ENCODE data around the gene NAV2.

NAV2 gene

DNA sequence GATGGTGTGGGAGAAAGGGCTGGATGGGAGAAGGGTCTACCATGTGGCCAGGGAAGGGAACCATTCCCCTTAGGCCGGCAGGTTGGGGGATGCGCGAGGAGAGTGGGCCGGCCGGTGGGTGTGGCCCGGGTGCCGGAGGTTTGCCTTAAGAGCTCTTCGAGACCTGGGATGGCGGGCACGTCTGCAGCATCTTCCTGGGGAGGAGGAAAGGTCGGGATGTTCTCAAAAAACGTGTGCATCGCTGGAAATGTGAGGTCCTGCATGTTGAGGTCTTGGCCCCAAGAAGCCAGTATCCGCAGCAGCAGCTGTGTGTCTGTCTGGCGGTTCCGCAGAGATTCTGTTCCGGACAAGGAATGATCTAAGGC, 1.4 kb downstream of the NAV2 start:
- FAIRE-seq (no peak), DNase-seq (ENCODE audit: insufficient read length, low spot score) (no peak)

DNA sequence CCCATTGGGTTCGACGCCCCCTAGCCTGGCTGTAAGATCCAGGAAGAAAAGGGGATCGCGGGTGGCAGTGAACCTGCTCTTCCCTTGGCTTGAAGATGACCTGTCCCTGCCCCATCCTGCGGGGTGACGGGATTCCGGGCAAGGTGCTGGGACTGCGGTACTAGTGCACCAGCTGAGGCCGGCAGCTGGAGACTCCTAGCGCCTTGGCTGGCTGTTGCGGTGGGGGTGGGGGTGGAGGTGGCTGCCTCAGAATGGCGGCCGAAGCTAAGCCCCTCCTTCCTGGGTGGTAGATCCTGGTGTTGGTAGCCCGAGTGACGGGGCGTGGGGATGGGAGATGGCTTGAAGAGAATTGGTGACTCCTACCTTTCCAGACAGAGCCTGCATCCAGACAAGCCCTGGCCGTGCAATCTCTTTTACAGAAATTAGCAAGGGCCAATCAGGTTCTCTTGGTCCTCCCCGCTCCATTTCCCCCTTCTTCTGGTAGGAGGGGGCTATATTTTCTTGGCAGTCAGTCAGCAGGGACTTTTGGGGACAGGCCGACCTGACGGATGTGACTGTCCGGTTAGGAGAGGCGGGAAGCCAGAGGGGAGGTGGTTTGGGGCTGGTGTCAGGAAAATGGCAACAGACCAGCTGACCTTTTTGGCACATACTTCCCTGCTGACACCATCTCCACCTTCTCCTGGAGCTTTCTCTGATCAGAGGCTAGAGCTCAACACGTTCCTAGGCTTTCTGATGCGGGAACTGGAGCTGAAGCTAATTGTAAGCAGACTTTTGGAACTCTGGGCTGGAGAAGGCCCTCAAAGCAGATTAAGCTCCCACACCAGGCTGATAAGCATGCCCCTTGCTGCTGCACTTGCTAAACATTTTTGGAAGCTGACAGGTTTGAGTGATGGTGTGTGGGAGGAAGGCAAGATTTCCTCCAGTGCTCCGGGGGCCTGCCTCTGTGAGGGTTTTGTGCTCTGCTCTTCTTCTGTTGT, 2.0 kb downstream of the NAV2 start:
- FAIRE-seq (no peak), DNase-seq (ENCODE audit: insufficient read length, low spot score) (no peak)

DNA sequence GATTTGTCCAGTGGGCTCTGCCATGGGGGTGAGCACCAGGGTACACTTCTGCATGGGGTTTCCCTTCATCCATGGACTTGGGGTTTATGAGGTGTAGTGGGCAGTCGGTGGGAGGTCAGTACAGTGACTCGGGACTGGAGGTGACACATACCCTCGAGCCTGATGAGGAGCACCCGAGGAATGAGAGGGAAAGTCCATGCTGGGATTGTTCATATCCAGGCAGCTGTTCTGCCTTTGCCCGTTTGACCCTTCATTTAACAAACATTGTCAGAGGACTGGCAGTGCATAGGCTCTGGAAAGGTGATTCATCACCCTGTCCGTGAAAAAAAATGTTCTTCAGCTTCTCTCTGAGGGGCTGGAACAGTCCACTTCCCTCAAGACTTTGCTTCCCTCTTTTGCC, 2.7 kb downstream of the NAV2 start:
- DNase-seq (ENCODE audit: insufficient read length, low spot score) (no peak), FAIRE-seq (no peak)

DNA sequence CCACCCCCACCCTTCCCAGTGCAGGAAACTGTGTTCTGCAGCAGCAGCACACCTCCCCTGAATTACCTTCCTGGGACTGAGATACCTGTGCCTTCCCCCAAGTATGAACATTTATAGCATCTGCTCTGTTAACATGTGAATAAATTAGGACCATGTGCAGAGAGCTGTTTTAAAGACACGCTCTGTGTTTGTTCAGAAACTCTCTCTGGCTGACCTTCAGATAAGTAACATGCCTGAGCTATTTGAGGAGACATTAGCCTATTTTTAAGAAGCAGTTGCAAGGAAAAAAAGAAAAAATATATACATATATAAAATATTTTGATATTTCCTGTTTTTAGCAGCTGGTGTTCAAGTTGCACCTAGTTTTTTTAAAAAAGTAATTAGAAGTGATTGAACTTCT, 5.4 kb downstream of the NAV2 start:
- FAIRE-seq (no peak), DNase-seq (ENCODE audit: insufficient read length, low spot score) (no peak)

DNA sequence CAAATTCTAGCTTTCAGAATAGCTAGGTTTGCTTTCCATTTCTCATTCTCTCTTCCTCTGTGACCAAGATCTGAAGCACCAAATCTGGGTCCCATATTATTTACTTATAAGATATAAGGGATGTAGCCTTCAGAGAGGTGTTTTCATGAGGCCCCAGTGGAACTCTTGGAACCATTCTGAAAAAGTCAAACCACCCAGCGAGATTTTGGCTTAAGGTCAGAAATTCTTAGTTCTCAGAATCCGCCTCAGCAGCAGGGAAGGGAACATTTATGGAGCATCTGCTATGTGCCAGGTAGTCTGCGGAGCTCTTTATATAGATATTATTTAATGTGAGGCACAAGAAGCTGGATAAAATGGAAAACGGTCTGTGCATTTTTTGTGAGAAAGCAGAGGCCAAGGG, 6.3 kb downstream of the NAV2 start:
- DNase-seq (ENCODE audit: insufficient read length, low spot score) (no peak), FAIRE-seq (no peak)

DNA sequence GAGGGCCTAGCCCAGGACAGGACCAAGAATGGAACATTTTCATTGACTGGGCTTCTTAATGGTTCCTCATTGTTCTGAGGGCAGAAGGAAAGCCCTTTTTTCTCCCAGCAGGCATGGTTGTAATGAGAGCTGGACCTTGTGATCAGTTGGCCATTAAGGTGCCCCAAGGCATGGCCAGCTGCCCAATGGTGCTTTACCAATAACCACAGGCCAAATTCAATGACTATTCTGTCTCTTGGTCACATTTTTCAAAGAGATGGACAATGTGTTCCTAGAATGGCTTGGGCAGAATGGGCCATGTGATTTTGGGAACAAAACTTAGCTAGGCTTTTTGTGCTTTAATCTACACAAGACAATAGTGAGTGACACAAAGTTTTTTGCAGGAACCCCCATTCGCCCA, 7.3 kb downstream of the NAV2 start:
- FAIRE-seq (no peak), DNase-seq (ENCODE audit: insufficient read length, low spot score) (no peak)

DNA sequence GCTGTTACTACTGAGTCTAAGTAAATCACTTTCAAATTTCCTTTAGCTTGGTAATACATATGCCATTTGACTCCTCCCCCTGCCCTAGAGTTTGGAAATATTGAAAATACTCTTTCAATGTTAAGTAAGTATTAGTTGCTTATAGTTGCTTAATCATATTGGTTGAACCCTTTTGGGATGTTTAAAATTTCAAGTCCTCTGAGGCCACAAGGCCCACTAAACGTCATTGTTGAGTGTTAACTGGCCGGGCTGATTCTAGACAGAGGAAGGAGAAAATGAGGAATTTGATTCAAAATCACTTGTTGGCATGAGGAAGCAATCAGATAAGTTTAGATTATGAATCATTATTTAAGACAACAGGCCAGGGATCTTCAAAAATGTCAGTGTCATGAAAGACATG, 8.5 kb downstream of the NAV2 start:
- DNase-seq (ENCODE audit: insufficient read length, low spot score) (no peak), FAIRE-seq (no peak)

DNA sequence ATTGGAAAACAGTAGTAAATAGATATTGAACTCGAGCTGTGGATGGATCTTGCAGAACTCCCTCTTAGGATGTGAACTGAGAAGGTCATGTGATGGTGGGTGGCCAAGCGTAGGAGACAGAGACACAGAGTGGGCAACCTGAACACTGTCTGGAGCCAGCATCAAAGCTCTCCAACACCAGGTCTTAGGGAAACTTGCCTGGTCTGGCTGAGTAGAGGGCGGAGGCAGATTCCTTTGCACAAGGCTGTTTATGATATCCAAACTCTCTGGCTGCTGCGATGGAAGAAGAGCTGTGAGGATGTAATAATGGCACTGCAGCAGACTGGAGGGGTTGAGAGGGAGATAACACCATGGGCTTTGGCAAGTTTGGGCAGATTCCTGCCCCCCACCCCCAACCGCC, 10.1 kb downstream of the NAV2 start:
- FAIRE-seq (no peak), DNase-seq (ENCODE audit: insufficient read length, low spot score) (no peak)

DNA sequence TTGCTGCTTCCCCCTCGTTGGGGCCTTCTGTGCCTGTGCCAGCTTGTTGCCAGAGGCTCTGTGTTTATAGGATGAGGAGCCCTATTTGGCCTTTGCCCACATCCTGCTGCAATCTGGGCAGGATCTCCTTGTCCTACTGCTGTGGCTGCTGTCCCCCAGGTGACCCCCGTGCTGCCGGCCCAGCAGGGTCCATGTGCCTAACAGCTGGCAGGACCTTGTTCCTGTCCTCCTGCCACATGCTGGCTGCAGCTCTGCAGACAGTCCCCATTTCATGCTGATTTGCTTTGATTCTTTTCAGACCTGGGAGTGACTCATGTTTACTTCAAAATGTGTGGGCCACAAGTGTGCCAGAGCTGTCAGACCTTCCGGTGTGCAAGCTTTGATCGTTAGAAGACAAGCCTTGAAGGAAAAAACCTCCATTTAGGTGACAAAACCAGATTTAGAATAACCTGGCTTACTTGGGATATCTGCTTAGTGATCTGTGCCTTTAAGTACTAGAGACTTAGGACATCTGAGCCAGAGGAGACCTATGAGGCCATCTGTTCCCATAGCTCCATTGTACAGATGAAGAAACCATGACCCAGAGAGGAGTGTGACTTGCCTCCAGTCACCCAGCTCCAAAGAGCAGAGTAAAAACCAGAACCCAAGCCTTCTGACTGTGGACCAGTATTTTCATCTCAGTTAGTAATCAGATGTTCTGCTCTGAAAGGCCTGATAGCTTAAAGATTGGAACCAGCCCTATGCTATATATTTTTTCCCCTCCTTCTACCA, 11.1 kb downstream of the NAV2 start:
- no peak for FAIRE-seq
- DNase-seq (ENCODE audit: insufficient read length, low spot score) = no peak

DNA sequence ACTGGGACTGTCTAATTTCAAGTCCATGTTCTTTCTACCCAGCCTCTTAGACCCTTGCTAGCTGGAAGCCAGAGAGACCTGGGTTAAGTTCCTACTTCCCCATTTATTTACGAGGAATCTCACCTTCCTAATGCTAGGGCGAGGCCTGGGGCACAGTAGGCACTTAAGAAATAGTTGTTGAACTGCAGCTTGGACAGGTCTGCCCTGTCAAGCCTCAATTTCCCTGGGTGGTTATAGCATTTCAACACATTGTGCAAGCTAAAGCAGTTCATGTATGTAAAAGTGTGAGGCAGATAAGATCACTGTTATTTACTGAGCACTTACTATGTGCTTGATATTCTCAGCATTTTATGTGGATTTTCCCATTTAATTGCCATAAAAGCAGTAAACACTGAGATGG, 12.1 kb downstream of the NAV2 start:
- DNase-seq (ENCODE audit: insufficient read length, low spot score) (no peak), FAIRE-seq (no peak)

DNA sequence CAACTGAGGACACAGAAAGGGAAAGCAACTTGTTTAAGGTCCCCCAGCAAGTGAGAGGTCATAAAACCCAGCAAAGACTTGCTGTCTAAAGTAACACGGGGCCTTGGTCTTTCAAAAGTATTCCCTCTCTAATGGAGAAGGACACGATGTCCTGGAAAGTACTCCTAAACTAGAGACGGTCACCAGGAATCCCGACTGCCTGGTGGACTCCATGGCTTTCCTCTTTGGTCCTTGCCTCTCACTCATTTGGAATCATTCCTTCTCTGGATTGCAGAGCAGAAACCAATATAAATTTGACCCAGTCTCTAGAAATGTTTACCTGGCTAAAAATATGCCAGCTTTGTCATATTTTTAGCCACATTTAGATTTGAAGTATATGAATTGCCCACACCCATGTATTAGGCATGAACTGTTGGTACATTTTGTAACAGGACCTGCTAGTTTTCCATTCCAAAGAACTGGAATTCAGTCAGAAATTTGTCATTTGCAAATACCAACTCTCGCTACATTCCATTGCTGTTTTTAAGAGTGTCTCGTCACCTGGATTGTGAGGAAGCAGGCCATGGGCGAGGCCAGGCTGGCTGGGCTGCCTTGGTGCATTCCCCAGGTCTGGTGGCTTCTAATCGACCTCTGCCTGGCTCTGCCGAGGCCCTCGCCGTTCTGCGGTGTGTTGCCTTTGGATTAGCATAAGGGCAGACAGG, 12.9 kb downstream of the NAV2 start:
- DNase-seq (ENCODE audit: insufficient read length, low spot score) (no peak), FAIRE-seq (no peak)

DNA sequence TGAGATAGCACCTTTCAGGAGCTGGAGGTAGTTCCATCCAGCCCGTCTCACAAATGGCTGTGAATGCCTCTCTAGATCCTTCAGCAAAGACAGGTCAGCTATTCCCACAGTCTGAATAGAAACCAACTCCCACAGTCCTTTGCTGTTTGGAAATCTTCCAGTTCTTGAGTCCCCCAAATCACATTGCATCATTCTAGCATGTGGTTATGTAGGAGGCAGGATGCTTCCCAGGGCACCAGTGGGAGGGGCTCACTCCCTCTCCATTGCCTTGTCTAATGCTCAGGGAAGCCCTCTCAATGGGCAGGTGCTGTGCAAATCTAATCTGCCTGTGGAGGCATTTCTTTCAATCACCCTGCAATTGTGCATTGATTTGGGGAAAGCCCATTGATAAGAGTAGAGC, 14.6 kb downstream of the NAV2 start:
- DNase-seq (ENCODE audit: insufficient read length, low spot score) = no peak
- FAIRE-seq = no peak

DNA sequence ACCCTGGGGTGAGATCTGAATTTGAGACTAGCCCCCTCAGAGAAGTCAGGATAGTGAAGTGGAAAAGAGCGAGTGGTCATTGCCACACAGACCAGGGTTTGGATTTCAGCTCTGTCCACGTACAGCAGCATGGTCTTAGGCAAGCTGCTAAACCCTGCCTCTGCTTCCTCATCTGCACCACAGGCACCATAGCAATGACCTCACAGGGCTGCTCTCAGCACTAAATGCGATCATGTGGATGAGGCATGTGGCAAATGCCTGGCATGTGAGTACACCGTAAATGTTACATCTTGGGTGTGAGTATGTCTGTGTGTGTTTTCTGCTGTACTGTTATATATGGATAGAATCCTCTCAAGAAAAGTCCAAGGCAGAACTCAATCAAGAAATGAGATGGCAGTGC, 15.8 kb downstream of the NAV2 start:
- FAIRE-seq = no peak

DNA sequence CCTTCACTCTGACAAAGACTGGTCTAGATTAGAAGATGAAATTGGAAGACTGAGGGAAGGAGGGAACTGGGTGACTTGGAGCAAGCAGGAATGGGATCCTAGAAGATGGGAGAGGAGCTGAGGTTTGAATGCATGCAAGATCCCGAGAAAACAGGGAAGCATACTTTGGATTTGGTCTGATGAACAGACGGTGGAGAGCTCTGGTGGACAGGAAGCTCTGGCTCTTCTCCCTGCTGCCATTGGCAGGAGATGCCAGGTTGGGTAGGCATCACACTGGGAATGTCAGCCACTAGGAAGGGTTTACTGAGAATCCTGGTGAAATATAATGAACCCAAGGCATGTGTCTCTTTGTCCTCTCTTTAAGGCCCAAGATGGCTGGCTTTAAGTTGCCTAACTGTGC, 16.5 kb downstream of the NAV2 start:
- no peak for FAIRE-seq
- no peak for DNase-seq (ENCODE audit: insufficient read length, low spot score)

More for the DNA sequence above, 15.8 kb downstream of the NAV2 start:
- DNase-seq (ENCODE audit: insufficient read length, low spot score) = no peak

DNA sequence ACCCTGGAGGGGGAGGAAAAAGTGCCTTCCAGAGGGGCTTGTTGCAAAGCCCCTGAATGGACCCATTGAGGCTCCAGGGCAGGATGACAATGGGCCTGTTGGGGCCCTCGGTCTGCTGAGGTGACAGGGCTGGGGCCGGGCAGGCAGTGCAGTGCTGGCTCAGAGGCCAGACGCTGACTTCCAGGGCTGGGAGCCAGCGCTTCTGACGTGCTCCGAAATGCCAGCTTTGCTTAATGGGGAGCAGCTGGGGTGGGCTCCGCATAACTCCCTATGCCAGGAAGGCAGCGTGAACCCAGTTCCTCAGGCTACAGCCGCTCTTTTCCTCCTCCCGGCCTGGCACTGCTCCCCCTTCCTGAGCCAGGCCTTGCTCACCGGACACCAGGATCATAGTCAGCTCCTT, 17.7 kb downstream of the NAV2 start:
- FAIRE-seq (no peak), DNase-seq (ENCODE audit: insufficient read length, low spot score) (no peak)

DNA sequence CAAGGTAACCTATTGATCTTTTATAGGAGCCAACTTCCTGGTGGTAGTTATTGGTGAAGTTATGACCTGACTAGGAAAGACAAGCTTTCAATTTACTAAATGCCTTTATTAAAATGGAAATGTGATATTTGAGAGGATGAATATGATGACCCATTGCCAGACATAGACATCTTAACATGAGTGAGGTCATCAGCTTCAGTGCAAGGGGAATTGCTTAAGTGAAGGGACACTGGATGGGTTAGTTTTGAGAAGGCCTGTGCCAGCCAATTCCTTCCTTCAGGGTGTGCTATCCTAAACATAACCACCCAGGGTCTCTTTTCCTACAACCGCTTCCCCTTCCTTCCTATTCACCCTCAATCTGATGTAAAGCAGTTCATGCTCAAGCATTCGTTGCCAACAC, 21.5 kb downstream of the NAV2 start:
- FAIRE-seq = no peak
- no peak for DNase-seq (ENCODE audit: insufficient read length, low spot score)

DNA sequence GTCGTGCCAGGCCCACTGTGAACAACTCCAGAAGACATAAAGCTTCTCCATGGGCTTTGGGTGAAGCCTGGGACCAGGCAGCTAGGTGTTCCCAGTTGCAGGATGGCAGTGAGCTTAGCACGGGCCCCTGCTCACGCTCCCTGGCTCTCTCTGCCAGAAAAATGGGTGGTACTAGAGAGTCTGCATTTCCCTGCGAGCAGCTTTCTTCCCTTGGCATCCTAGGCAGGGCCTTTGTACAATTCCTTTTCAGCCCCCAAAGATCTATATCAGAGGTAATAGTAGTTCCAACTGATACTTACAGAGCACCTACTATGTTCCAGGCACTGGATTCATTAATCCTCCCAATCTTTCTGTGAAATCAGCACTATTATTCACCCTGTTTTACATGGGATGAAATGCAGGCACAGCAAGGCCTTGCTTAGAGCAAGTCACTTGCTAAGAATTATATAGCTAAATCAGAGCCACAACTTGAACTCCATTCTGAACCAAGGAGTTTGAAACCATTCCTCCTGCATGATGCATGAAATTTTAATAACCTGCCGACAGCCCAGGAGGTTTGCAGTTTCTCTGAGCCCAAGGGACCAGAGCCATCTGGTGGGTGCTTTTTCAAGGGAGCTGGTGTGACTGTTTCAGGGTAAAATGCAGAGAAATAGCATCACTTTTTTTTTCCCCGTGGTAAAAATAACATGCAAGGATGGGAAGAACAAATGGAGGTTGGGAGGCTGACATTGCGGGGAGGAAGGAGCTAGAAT, 22.7 kb downstream of the NAV2 start:
- DNase-seq (ENCODE audit: insufficient read length, low spot score) = no peak
- no peak for FAIRE-seq

DNA sequence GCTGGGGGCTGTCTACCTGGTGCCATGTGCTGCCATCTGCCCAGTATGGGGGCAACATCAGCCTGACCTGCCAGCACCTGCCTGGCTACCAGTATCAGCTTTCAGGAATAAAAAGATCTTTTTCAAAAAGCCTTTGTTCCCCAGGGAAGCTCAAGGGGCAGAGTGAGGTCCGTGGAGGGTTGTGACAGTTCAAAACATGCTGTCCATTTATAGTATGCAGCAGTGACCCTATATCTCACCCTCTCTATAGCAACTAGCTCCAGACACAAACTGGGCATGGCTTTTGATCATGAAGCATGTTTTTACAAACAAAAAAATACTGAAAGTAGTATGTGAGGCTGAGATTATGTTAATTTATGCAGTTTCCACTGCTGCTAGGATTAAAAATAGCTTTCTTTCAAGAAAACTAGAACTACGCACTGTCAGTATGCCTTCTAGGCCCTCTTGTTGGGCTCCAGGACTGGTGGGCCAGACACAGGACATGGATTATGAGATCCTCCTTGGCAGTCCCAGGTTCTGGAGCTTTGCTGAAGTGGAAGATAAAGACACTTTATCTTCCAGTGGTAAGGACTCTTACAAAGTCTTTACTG, 23.4 kb downstream of the NAV2 start:
- DNase-seq (ENCODE audit: insufficient read length, low spot score) (no peak), FAIRE-seq (no peak)

DNA sequence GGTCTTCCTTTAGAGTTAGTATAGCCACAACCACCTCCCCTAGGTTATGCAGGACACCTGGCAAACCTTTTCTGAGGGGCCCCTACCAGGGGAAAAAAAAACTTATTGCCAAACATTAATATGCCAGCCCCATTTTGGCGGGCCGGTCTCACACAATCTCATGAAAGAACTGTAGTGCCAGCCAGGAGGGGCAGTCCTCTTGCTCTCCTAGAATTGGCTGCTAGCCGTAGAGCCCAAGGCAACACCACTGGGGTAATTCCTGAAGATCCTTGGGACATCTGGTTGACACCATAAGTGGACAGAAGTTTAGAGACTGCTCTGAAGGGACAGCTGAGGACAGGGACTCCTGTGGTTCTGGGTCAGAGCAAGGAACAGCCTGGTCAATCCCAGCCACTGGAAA, 24.2 kb downstream of the NAV2 start:
- DNase-seq (ENCODE audit: insufficient read length, low spot score) (no peak), FAIRE-seq (no peak)

DNA sequence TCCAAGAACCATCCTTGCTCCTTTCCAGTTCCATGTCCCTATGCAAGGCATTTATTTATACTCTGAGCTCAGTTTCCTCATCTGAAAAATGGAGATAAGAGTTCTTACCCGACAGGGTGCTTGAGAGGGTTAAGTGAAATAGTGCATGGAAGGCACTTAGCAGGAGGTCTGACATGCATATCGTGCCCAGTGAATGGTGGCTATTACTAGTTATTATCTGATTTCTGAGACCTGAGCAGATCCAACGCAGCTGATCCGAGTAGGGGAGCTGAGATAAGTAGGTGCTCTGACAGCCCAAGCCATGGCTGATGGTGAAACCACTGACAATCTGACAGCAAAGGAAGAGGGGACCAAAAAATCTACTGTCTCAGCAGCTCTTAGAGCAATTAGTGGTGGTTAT, 24.9 kb downstream of the NAV2 start:
- FAIRE-seq (no peak), DNase-seq (ENCODE audit: insufficient read length, low spot score) (no peak)

Data from GM19239 (cell line).